Body of pancreas (tissue), 4 donors: ENCODE measurements around the gene ABCC4. TPM values are rescaled to one million over a fixed set of nuclear protein-coding genes. Genes with fewer than 3 reads are reported as not detected.

Experiments
- ATAC-seq: fragments of 150-250 bp; one replicate; pipeline ENCODE4 v1.9.1; 2016
- DNase-seq, 4 donors: peaks; one replicate each; pipeline ENCODE4 v3.0.0-alpha.2; 2019
- H3K27ac ChIP-seq, 4 donors: fragments of 200-600 bp; sonication (generic); 1 replicate in 3 of 4; 2 replicates in 1 of 4; pipeline versions ENCODE4 v1.5.1 to v1.6.1; 2016 to 2019; ENCODE audit warnings: mild to moderate bottlenecking in 1 of 4, mixed read lengths in 1 of 4, moderate library complexity in 1 of 4
- H3K27me3 ChIP-seq, 2 donors: fragments of 200-600 bp; sonication (generic); one replicate each; pipeline ENCODE4 v1.6.0; 2016; ENCODE audit warnings: mild to moderate bottlenecking in 1 of 2
- H3K36me3 ChIP-seq, 2 donors: fragments of 200-600 bp; sonication (generic); replicated peaks in 1 of 2; 2 replicates each; pipeline ENCODE4 v1.5.1; 2016; ENCODE audit warnings: low read depth in 2 of 2; ENCODE audit not compliant: insufficient read depth in 1 of 2
- H3K4me1 ChIP-seq: fragments of 200-600 bp; sonication (generic); one replicate; pipeline ENCODE4 v1.6.0; 2016
- H3K4me3 ChIP-seq, 2 donors: fragments of 200-600 bp; sonication (generic); 1 replicate in 1 of 2; 2 replicates in 1 of 2; pipeline ENCODE4 v1.5.1; 2016 to 2019
- H3K9me3 ChIP-seq, 3 donors: fragments of 200-600 bp; sonication (generic); 1 replicate in 2 of 3; 2 replicates in 1 of 3; pipeline ENCODE4 v1.5.1; 2016
- CTCF ChIP-seq, 7 experiments: fragments of 450-650 bp in 4 of 7; fragments of 200-600 bp in 3 of 7; sonication (generic) in 3 of 7; IDR thresholded peaks; one replicate each; pipeline ENCODE4 v1.5.1; 2016 to 2019; ENCODE audit warnings: antibody characterized with exemption in 7 of 7
- POLR2A ChIP-seq, 3 donors: fragments of 450-650 bp; IDR thresholded peaks; one replicate each; pipeline ENCODE4 v1.6.1; 2016; ENCODE audit warnings: antibody characterized with exemption in 3 of 3, mild to moderate bottlenecking in 2 of 3
- WGBS, 2 donors: methylation state at CpG; one replicate each; pipeline ENCODE4 v1.1.5; 2017; 5-methylcytosine and 5-hydroxymethylcytosine counted together
- intact Hi-C: fragments of 100-400 bp; cut with DNase I; formaldehyde crosslinking; loops from one replicate; pipeline ENCODE4 v1.15.1; 2023
- total RNA-seq, 2 donors: library from RNA; depleted of rRNA; stranded (reverse); fragments of >200 nt; gene quantifications; one replicate each; pipeline ENCODE4 v1.1.0, GENCODE V29; 2016

Gene ABCC4
- total RNA-seq, 2 donors from 2014 or later: 5.4 to 6.6 TPM

DNA sequence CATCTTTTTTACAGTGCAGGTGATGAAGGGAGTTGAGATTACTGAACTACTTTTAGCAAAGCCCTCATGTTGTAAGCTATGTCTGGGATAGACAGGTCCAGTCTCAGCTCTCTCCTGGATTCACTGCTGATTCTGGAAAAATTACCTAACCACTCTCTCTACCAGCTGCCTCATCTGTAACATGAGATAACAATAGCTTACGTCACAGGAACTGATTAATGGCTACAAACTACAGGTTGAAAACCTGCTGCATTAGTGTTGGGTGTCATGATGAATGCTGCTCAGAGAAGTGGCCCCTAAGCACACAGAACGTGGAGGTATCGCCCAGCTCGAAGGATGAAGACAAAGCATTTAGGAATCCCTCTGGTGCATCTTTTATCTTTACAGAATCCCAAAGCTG is 277.8 kb downstream of the ABCC4 start:
- TF ChIP-seq CTCF (IDR thresholded peaks at IDR 0.05) (no peak), POLR2A (IDR thresholded peaks at IDR 0.05) (no peak)
- Histone ChIP-seq H3K27me3 (no peaks in the 10 kb centered on the region), H3K4me1 (no peaks in the 10 kb centered on the region), H3K36me3 (no peaks in the 10 kb centered on the region), H3K27ac (no peak overlapping the region), H3K9me3 (no peaks in the 10 kb centered on the region), H3K4me3 (no peak overlapping the region)
- WGBS, 2 donors: 67 to 91% methylated on average over 4 of the region's 4 CpGs
- DNase-seq: no peak
- intact Hi-C loops: no loop called here
- ATAC-seq: no peak

GRCh38 chr13:95020298-95020987 is 280.8 kb downstream of the ABCC4 start:
- no peaks in the 10 kb centered on the region for H3K36me3 ChIP-seq
- H3K4me1 ChIP-seq: no peaks in the 10 kb centered on the region
- 92 to 95% methylated on average over 6 of the region's 6 CpGs for WGBS, 2 donors
- no peaks in the 10 kb centered on the region for H3K27me3 ChIP-seq
- DNase-seq (no peak), ATAC-seq (no peak)
- H3K4me3 ChIP-seq: no peak overlapping the region
- H3K9me3 ChIP-seq: no peaks in the 10 kb centered on the region
- intact Hi-C loops: no loop called here
- H3K27ac ChIP-seq: no peak overlapping the region
- TF ChIP-seq CTCF (IDR thresholded peaks at IDR 0.05) (no peak), POLR2A (IDR thresholded peaks at IDR 0.05) (no peak)

- Histone ChIP-seq H3K27ac (no peak overlapping the region), H3K9me3 (no peaks in the 10 kb centered on the region), H3K36me3 (no peaks in the 10 kb centered on the region), H3K4me3 (no peak overlapping the region), H3K27me3 (no peaks in the 10 kb centered on the region), H3K4me1 (no peaks in the 10 kb centered on the region)
- DNase-seq (no peak), ATAC-seq (no peak)
- no peak for TF ChIP-seq CTCF (IDR thresholded peaks at IDR 0.05)
- TF ChIP-seq POLR2A (IDR thresholded peaks at IDR 0.05): no peak
- 73 to 76% methylated on average over 7 of the region's 7 CpGs for WGBS, 2 donors
- intact Hi-C loops: no loop called here
Observed at GRCh38 chr13:95019886-95020285, 281.4 kb downstream of the ABCC4 start.

DNA sequence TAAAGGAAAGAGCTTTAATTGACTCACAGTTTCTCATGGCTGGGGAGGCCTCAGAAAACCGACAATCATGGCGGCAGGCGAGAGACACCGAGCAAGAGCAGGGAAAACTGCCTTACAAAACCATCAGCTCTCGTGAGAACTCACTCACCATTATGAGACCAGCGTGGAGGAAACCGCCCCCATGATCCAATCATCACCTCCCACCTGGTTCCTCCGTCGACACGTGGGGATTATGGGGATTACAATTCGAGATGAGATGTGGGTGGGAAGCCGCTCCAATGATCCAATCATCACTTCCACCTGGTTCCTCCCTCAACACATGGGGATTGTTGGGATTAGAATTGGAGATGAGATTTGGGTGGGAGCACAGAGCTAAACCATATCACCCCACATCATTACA is 293.9 kb downstream of the ABCC4 start:
- Histone ChIP-seq H3K27ac (no peak overlapping the region), H3K4me1 (peaks cover 13% of the 10 kb centered on the region), H3K36me3 (no peaks in the 10 kb centered on the region), H3K9me3 (no peaks in the 10 kb centered on the region), H3K27me3 (no peaks in the 10 kb centered on the region), H3K4me3 (no peak overlapping the region)
- intact Hi-C loops: no loop called here
- 87 to 89% methylated on average over 12 of the region's 12 CpGs for whole genome bisulfite sequencing, 2 donors
- DNase-seq (no peak), ATAC-seq (no peak)
- no peak for TF ChIP-seq CTCF (IDR thresholded peaks at IDR 0.05)

DNA sequence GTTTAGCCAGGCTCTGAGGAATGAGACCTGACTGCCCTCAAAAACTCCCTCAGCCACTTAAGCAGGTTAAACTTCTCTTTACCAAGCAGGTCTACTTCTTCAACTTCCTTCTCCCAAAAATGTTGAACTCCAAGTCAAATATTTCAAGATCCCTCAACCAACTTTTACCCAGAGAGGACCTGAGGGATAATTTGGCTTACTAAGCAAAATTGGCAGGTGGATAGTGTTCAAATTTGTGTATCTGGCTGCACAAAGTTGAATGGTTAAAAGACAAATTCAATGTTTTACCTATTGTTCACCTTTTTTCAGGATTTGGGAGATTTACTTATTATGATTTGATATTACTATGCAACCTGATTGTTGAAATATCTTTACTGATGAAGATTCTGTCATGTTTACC is 296.0 kb downstream of the ABCC4 start:
- intact Hi-C loops: no loop called here
- peaks cover 13% of the 10 kb centered on the region for H3K4me1 ChIP-seq
- no peak overlapping the region for H3K27ac ChIP-seq
- no peaks in the 10 kb centered on the region for H3K36me3 ChIP-seq
- no peak for ATAC-seq
- TF ChIP-seq CTCF (IDR thresholded peaks at IDR 0.05): no peak
- no peaks in the 10 kb centered on the region for H3K27me3 ChIP-seq
- no peak for DNase-seq
- H3K9me3 ChIP-seq: no peaks in the 10 kb centered on the region
- H3K4me3 ChIP-seq: no peak overlapping the region
